ENCODE results near the gene HPN.

DNA sequence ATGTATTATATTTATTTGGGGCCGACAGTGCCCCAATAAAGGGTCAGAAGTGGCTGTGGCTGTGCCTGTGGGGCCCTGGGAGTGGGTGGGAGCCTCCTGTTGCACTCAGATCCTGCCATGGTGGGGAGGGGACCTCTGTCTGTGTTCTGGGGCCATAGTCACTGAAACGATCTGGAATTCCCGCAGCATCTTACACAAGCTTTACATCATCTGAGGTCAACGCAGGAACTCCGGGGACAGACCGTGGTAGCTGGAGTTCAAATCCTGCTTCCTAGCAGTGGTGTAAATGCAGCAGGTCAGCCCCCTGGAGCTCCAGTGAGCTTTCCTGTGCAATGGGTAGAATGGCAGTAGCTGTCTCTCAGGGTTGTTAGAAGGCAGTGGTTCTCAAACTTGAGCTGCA is 15.1 kb upstream of the HPN start:
- TF ChIP-seq NFIC (IDR thresholded peaks at IDR 0.05), result no peak
- TF ChIP-seq EGR1 (IDR thresholded peaks at IDR 0.05), result no peak
- TF ChIP-seq RAD21 (IDR thresholded peaks at IDR 0.05; ENCODE audit: low read depth), result no peak
- no peak for TF ChIP-seq TCF12 (IDR thresholded peaks at IDR 0.05; ENCODE audit: low read depth)
- no peak for TF ChIP-seq YY1 (IDR thresholded peaks at IDR 0.05; ENCODE audit: low read depth)
- no peak for TF ChIP-seq EP300 (IDR thresholded peaks at IDR 0.05; ENCODE audit: borderline replicate concordance)
- no peak for TF ChIP-seq REST (IDR thresholded peaks at IDR 0.05; ENCODE audit: low read depth)
- TF ChIP-seq CEBPB (IDR thresholded peaks at IDR 0.05), result no peak
- TF ChIP-seq, protein P1, sequence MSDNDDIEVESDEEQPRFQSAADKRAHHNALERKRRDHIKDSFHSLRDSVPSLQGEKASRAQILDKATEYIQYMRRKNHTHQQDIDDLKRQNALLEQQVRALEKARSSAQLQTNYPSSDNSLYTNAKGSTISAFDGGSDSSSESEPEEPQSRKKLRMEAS (IDR thresholded peaks at IDR 0.05), result no peak
- TF ChIP-seq TAF1 (IDR thresholded peaks at IDR 0.05; ENCODE audit: low read depth), result no peak
- TF ChIP-seq, protein P2, sequence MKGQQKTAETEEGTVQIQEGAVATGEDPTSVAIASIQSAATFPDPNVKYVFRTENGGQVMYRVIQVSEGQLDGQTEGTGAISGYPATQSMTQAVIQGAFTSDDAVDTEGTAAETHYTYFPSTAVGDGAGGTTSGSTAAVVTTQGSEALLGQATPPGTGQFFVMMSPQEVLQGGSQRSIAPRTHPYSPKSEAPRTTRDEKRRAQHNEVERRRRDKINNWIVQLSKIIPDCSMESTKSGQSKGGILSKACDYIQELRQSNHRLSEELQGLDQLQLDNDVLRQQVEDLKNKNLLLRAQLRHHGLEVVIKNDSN (IDR thresholded peaks at IDR 0.05), result no peak
- TF ChIP-seq CREB1 (IDR thresholded peaks at IDR 0.05; ENCODE audit: low read depth), result no peak
- TF ChIP-seq ZBTB7A (IDR thresholded peaks at IDR 0.05; ENCODE audit: low read depth), result no peak

Measured in Ishikawa (cell line).